ENCODE measurements around the gene TMEM72.

GRCh38 chr10:44949915-44950314 is 38.8 kb downstream of the TMEM72 start:
- TF ChIP-seq POLR2AphosphoS5 (IDR thresholded peaks at IDR 0.05; ENCODE audit: borderline replicate concordance, low read depth, low read length) (no peak), EZH2 (IDR thresholded peaks at IDR 0.05) (no peak)
